A549 (cell line): ENCODE measurements around the gene PIP4K2A. TPM values are rescaled to one million over a fixed set of nuclear protein-coding genes. Genes with fewer than 3 reads are reported as not detected.

Experiments
- ATAC-seq, 2 experiments: fragments of 200-7000 bp in 1 of 2; fragments of >200 bp in 1 of 2; cut with Nextera tagmentation in 1 of 2; cut with Tn5 transposase in 1 of 2; 3 replicates each; pipeline versions ENCODE4 v1.8.0 to v1.9.1; 2018 to 2020; ENCODE audit warnings: mild to moderate bottlenecking in 1 of 2, moderate library complexity in 1 of 2
- CTCF ChIA-PET: fragments of 300-600 bp; sonication (Branson Sonifier 250); formaldehyde crosslinking; extraction: SDS; loops from one replicate; lab custom pipeline; 2021; ENCODE audit warnings: antibody characterized with exemption, inconsistent platforms; lab: Yijun Ruan, JAX
- POLR2A ChIA-PET: fragments of 350-600 bp; formaldehyde crosslinking; extraction: SDS; loops from one replicate; lab custom pipeline; 2021; ENCODE audit warnings: antibody characterized with exemption, inconsistent platforms; lab: Yijun Ruan, JAX
- DNase-seq, 2 experiments: peaks; one replicate each; pipeline versions ENCODE4 v3.0.0 to v3.0.0-alpha.2; 2011 to 2016; ENCODE audit warnings: low read depth in 1 of 2, low spot score in 1 of 2
- FAIRE-seq: peaks from 2 replicates; lab custom pipeline; 2011; peaks lifted over from hg19 to GRCh38; lab: Jason Lieb, UNC
- H3K27ac ChIP-seq, 2 experiments: fragments of >200 bp; sonication (Bioruptor Twin); formaldehyde crosslinking; 3 replicates each; pipeline ENCODE4 v1.5.1; 2016 to 2017
- H3K4me1 ChIP-seq: fragments of >200 bp; sonication (Bioruptor Twin); formaldehyde crosslinking; 3 replicates; pipeline ENCODE4 v1.6.1; 2016
- H3K4me2 ChIP-seq: fragments of >200 bp; sonication (Bioruptor Twin); formaldehyde crosslinking; 3 replicates; pipeline ENCODE4 v1.6.1; 2016
- H3K4me3 ChIP-seq: fragments of >200 bp; sonication (Bioruptor Twin); formaldehyde crosslinking; 3 replicates; pipeline ENCODE4 v1.5.1; 2016
- H3K9me3 ChIP-seq: fragments of >200 bp; sonication (Bioruptor Twin); formaldehyde crosslinking; 3 replicates; pipeline ENCODE4 v1.6.1; 2016
- BHLHE40 ChIP-seq: IDR thresholded peaks from 2 replicates; pipeline ENCODE4 v1.6.1; 2012; ENCODE audit warnings: low read depth, low read length, inconsistent platforms
- CEBPB ChIP-seq, 2 experiments: fragments of >200 bp in 1 of 2; sonication (Bioruptor Twin) in 1 of 2; formaldehyde crosslinking in 1 of 2; IDR thresholded peaks; 2 replicates each; pipeline ENCODE4 v1.6.1; 2012 to 2016
- CHD4 ChIP-seq: fragments of 200-600 bp; sonication (generic); IDR thresholded peaks from 2 replicates; pipeline ENCODE4 v1.6.1; 2016; ENCODE audit warnings: antibody characterized with exemption, mild to moderate bottlenecking, borderline replicate concordance
- ELK1 ChIP-seq: fragments of 150-350 bp; IDR thresholded peaks from 2 replicates; pipeline ENCODE4 v1.6.1; 2014; ENCODE audit warnings: low read depth, mild to moderate bottlenecking, low read length
- ESRRA ChIP-seq: fragments of 150-350 bp; IDR thresholded peaks from 2 replicates; pipeline ENCODE4 v1.6.1; 2014; ENCODE audit warnings: mild to moderate bottlenecking, low read length, borderline replicate concordance
- HDAC2 ChIP-seq: fragments of 200-600 bp; sonication (generic); IDR thresholded peaks from 2 replicates; pipeline ENCODE4 v1.6.1; 2016
- HEYL ChIP-seq: fragments of 250-450 bp; sonication (Bioruptor Pico); IDR thresholded peaks from 2 replicates; pipeline ENCODE4 v1.8.0; 2021; ENCODE audit warnings: mild to moderate bottlenecking, moderate library complexity
- HOXB13 ChIP-seq: fragments of 250-450 bp; sonication (Bioruptor Pico); IDR thresholded peaks from 2 replicates; pipeline ENCODE4 v1.5.0; 2020; ENCODE audit warnings: low read depth, mild to moderate bottlenecking, moderate library complexity
- HOXB5 ChIP-seq: fragments of 250-450 bp; sonication (Bioruptor Pico); IDR thresholded peaks from 2 replicates; pipeline ENCODE4 v1.5.0; 2020; ENCODE audit warnings: mild to moderate bottlenecking, moderate library complexity
- JUN ChIP-seq, 2 experiments: fragments of >200 bp; sonication (Bioruptor Twin); formaldehyde crosslinking; IDR thresholded peaks; 2 replicates in 1 of 2; 3 replicates in 1 of 2; pipeline ENCODE4 v1.6.1; 2016 to 2017
- JUNB ChIP-seq: fragments of >200 bp; sonication (Bioruptor Twin); formaldehyde crosslinking; IDR thresholded peaks from 2 replicates; pipeline ENCODE4 v1.6.1; 2016
- KDM5A ChIP-seq: fragments of 200-600 bp; sonication (generic); IDR thresholded peaks from 2 replicates; pipeline ENCODE4 v1.6.1; 2016; ENCODE audit warnings: antibody characterized with exemption, mild to moderate bottlenecking
- MAFK ChIP-seq: fragments of 450-650 bp; IDR thresholded peaks from 2 replicates; pipeline ENCODE4 v1.6.1; 2014; ENCODE audit not compliant: partially characterized antibody
- MAX ChIP-seq: IDR thresholded peaks from 2 replicates; pipeline ENCODE4 v1.6.1; 2012
- MAZ ChIP-seq: fragments of 150-350 bp; IDR thresholded peaks from 2 replicates; pipeline ENCODE4 v1.6.1; 2014; ENCODE audit warnings: antibody characterized with exemption, low read depth, low read length, borderline replicate concordance
- MYC ChIP-seq: IDR thresholded peaks from 2 replicates; pipeline ENCODE4 v1.6.1; 2012; ENCODE audit warnings: mild to moderate bottlenecking, inconsistent platforms, low read length, improper control_type of control experiment, borderline replicate concordance
- NFE2L2 ChIP-seq: fragments of 150-350 bp; conservative IDR thresholded peaks from 2 replicates; pipeline ENCODE4 v1.6.1; 2014; ENCODE audit warnings: low read length
- NPAS2 ChIP-seq: fragments of 250-450 bp; sonication (Bioruptor Pico); IDR thresholded peaks from 2 replicates; pipeline ENCODE4 v1.8.0; 2022; ENCODE audit warnings: mild to moderate bottlenecking, moderate library complexity, borderline replicate concordance
- NR3C1 ChIP-seq: fragments of >200 bp; sonication (Bioruptor Twin); formaldehyde crosslinking; IDR thresholded peaks from 3 replicates; pipeline ENCODE4 v1.6.1; 2017
- PHF8 ChIP-seq: fragments of 200-600 bp; sonication (generic); IDR thresholded peaks from 2 replicates; pipeline ENCODE4 v1.6.1; 2016; ENCODE audit warnings: low read depth, mild to moderate bottlenecking, antibody characterized with exemption, moderate library complexity, borderline replicate concordance
- POLR2AphosphoS2 ChIP-seq: conservative IDR thresholded peaks from 2 replicates; pipeline ENCODE4 v1.6.1; 2012; ENCODE audit warnings: low read length, improper control_type of control experiment, inconsistent platforms
- RAD21 ChIP-seq, 2 experiments: fragments of >200 bp in 1 of 2; sonication (Bioruptor Twin) in 1 of 2; formaldehyde crosslinking in 1 of 2; IDR thresholded peaks in 1 of 2; conservative IDR thresholded peaks in 1 of 2; 2 replicates in 1 of 2; 3 replicates in 1 of 2; pipeline ENCODE4 v1.6.1; 2012 to 2018; ENCODE audit warnings: inconsistent platforms in 1 of 2
- RARB ChIP-seq: fragments of 250-450 bp; sonication (Bioruptor Pico); IDR thresholded peaks from 2 replicates; pipeline ENCODE4 v1.8.0; 2021; ENCODE audit warnings: mild to moderate bottlenecking, moderate library complexity
- RCOR1 ChIP-seq: fragments of 150-350 bp; IDR thresholded peaks from 2 replicates; pipeline ENCODE4 v1.6.1; 2014; ENCODE audit warnings: antibody characterized with exemption, low read length, low read depth
- SREBF2 ChIP-seq: fragments of 450-650 bp; IDR thresholded peaks from 2 replicates; pipeline ENCODE4 v1.6.1; 2014; ENCODE audit warnings: mild to moderate bottlenecking, moderate library complexity
- TFCP2L1 ChIP-seq: fragments of 250-450 bp; sonication (Bioruptor Pico); IDR thresholded peaks from 2 replicates; pipeline ENCODE4 v1.5.0; 2021; ENCODE audit warnings: mild to moderate bottlenecking
- USF2 ChIP-seq: fragments of 450-650 bp; IDR thresholded peaks from 2 replicates; pipeline ENCODE4 v1.6.1; 2014; ENCODE audit warnings: antibody characterized with exemption
- ZC3H11A ChIP-seq: fragments of 450-650 bp; IDR thresholded peaks from 2 replicates; pipeline ENCODE4 v1.6.1; 2014; ENCODE audit warnings: antibody characterized with exemption, mild to moderate bottlenecking
- ZNF302 ChIP-seq: fragments of 250-450 bp; sonication (Bioruptor Pico); IDR thresholded peaks from 2 replicates; pipeline ENCODE4 v1.9.0; 2021; ENCODE audit warnings: inconsistent platforms, mild to moderate bottlenecking, moderate library complexity
- WGBS: methylation state at CpG from one replicate; pipeline ENCODE4 v1.1.6; 2017; ENCODE audit errors: missing lambda C conversion rate; 5-methylcytosine and 5-hydroxymethylcytosine counted together
- polyA plus RNA-seq, 4 experiments: library from polyadenylated mRNA; depleted of rRNA in 3 of 4; stranded (reverse); fragments of >200 nt; fragmentation: RNase III in 1 of 4; extraction: RNeasy Plus Mini Kit Qiagen cat#74134 plus additional on column Dnase treatment in 1 of 4; gene quantifications; 2 replicates in 3 of 4; 3 replicates in 1 of 4; pipeline ENCODE4 v1.2.3, GENCODE V29; 2011 to 2017

The PIP4K2A gene
- polyA plus RNA-seq, 2 of the 4 experiments (the other 2 are of a cell fraction) = 23.1 to 24.0 TPM

GRCh38 chr10:22711373-22711772 lies 3.0 kb downstream of the PIP4K2A start:
- FAIRE-seq (no peak), ATAC-seq (no peak), DNase-seq (no peak)
- H3K9me3 ChIP-seq = no peaks in the 10 kb centered on the region
- TF ChIP-seq ELK1 = no peak
- TF ChIP-seq CEBPB (IDR thresholded peaks at IDR 0.05) = no peak
- TF ChIP-seq JUNB = no peak
- no peak for TF ChIP-seq JUN (IDR thresholded peaks at IDR 0.05)
- no peak for TF ChIP-seq NPAS2 (CRISPR knock-in tag)
- no peak for TF ChIP-seq HEYL (CRISPR knock-in tag)
- no peak for TF ChIP-seq MYC
- TF ChIP-seq RARB = no peak
- H3K4me1 ChIP-seq = peaks cover 17% of the 10 kb centered on the region; the same call in 2 of the 3 replicates
- no peak overlapping the region for H3K4me2 ChIP-seq
- ChIA-PET POLR2A (no interaction called here), CTCF (no interaction called here)
- no peak overlapping the region for H3K4me3 ChIP-seq
- WGBS = 95% methylated on average over 3 of the region's 3 CpGs
- H3K27ac ChIP-seq = no peak overlapping the region

GRCh38 chr10:22710139-22710745 lies 4.1 kb downstream of the PIP4K2A start:
- Histone ChIP-seq H3K4me2 (no peak overlapping the region), H3K4me3 (no peak overlapping the region), H3K9me3 (no peaks in the 10 kb centered on the region), H3K4me1 (peaks cover 17% of the 10 kb centered on the region; the same call in 2 of the 3 replicates), H3K27ac (no peak overlapping the region)
- DNase-seq = no peak
- POLR2A ChIA-PET = no interaction called here
- no peak for TF ChIP-seq ESRRA
- no peak for TF ChIP-seq TFCP2L1
- no peak for TF ChIP-seq RCOR1
- no peak for TF ChIP-seq HEYL (CRISPR knock-in tag)
- no peak for TF ChIP-seq ZNF302 (CRISPR knock-in tag)
- no peak for TF ChIP-seq NR3C1
- no peak for TF ChIP-seq ELK1
- TF ChIP-seq BHLHE40 = no peak
- TF ChIP-seq MYC = no peak
- TF ChIP-seq NPAS2 (CRISPR knock-in tag) = no peak
- no peak for TF ChIP-seq HOXB13
- no peak for TF ChIP-seq POLR2AphosphoS2
- no peak for TF ChIP-seq CEBPB (IDR thresholded peaks at IDR 0.05)
- FAIRE-seq = no peak
- CTCF ChIA-PET = interaction anchor here (0.6 to 0.7 kb wide), 3 partner anchors 33 to 281 kb away, joined by 3 to 5 read pairs (median 4); no protein-coding TSS in a partner anchor
- WGBS = 89% methylated on average over 10 of the region's 10 CpGs
- no peak for ATAC-seq

- POLR2A ChIA-PET = no interaction called here
- no peak for TF ChIP-seq ZNF302 (CRISPR knock-in tag)
- no peak for TF ChIP-seq RAD21 (conservative IDR thresholded peaks at IDR 0.05 in 1 of 2, IDR thresholded peaks at IDR 0.05 in 1 of 2)
- no peak for TF ChIP-seq MYC
- TF ChIP-seq HDAC2 = no peak
- no peak for TF ChIP-seq HOXB13
- TF ChIP-seq MAZ = no peak
- TF ChIP-seq PHF8 = no peak
- TF ChIP-seq CHD4 = no peak
- TF ChIP-seq ZC3H11A = no peak
- no peak for TF ChIP-seq KDM5A
- TF ChIP-seq HOXB5 (CRISPR knock-in tag) = no peak
- TF ChIP-seq MAFK = no peak
- no peak for TF ChIP-seq MAX
- no peak for TF ChIP-seq NFE2L2
- no peak for TF ChIP-seq SREBF2
- TF ChIP-seq USF2 = no peak
- FAIRE-seq (no peak), DNase-seq (no peak), ATAC-seq (no peak)
- Histone ChIP-seq H3K9me3 (no peaks in the 10 kb centered on the region), H3K4me2 (no peak overlapping the region), H3K4me1 (peaks cover 17% of the 10 kb centered on the region; the same call in 2 of the 3 replicates), H3K4me3 (no peak overlapping the region), H3K27ac (no peak overlapping the region)
- CTCF ChIA-PET = no interaction called here
- WGBS = 93% methylated on average over 1 of the region's 1 CpG
Measured at GRCh38 chr10:22708772-22709171, 5.6 kb downstream of the PIP4K2A start.
